Right ventricle myocardium superior (tissue), 1 donor: ENCODE results near the gene TPBG. TPM values are rescaled to one million over a fixed set of nuclear protein-coding genes. Genes with fewer than 3 reads are reported as not detected.

ENCODE experiments used
- total RNA-seq: library from RNA; stranded (reverse); fragmentation: NEBNext Ultra II Directional; extraction: Animal tissue kit (Norgen Biotek cat#: 25700); gene quantifications from one replicate; pipeline ENCODE4 v1.2.1, GENCODE V29; 2021
- donor health status: DM: no; HTN: yes; CAD: no; lungs with severe emphysema.

The TPBG gene
- total RNA-seq, 1 donor from 2014 or later: 1.9 TPM

Other genes starting within 250 kb of the TPBG start
- 25.6 TPM for gene IBTK, start 116.1 kb upstream of the TPBG start, total RNA-seq